HK-2 (cell line): ENCODE data around the gene HACD2.

Experiments used
- DNase-seq: peaks from one replicate; pipeline ENCODE4 v3.0.0-alpha.2; 2018; ENCODE audit not compliant: unreplicated experiment

HACD2 gene

GRCh38 chr3:123571264-123571972 lies 13.4 kb downstream of the HACD2 start:
- DNase-seq: no peak

- DNase-seq: no peak
Observed at GRCh38 chr3:123568875-123569274, 16.0 kb downstream of the HACD2 start.

- DNase-seq: no peak
Observed at GRCh38 chr3:123568034-123568433, 16.8 kb downstream of the HACD2 start.

- no peak for DNase-seq
Observed at GRCh38 chr3:123564056-123564455, 20.8 kb downstream of the HACD2 start.

GRCh38 chr3:123562547-123562946 lies 22.3 kb downstream of the HACD2 start:
- DNase-seq: no peak

GRCh38 chr3:123561188-123561587 lies 23.7 kb downstream of the HACD2 start:
- DNase-seq: no peak

- no peak for DNase-seq
Observed at GRCh38 chr3:123559040-123559861, 25.6 kb downstream of the HACD2 start.

- DNase-seq: no peak
Observed at GRCh38 chr3:123553536-123553935, 31.3 kb downstream of the HACD2 start.

- DNase-seq: no peak
Observed at GRCh38 chr3:123552768-123553167, 32.1 kb downstream of the HACD2 start.

- no peak for DNase-seq
Observed at GRCh38 chr3:123552095-123552714, 32.6 kb downstream of the HACD2 start.

GRCh38 chr3:123547881-123548519 lies 36.9 kb downstream of the HACD2 start:
- DNase-seq: no peak

GRCh38 chr3:123546133-123546755 lies 38.6 kb downstream of the HACD2 start:
- no peak for DNase-seq

GRCh38 chr3:123543950-123544349 lies 40.9 kb downstream of the HACD2 start:
- DNase-seq: no peak

- DNase-seq: no peak
Observed at GRCh38 chr3:123540285-123540684, 44.6 kb downstream of the HACD2 start.

GRCh38 chr3:123536153-123536895 lies 48.5 kb downstream of the HACD2 start:
- no peak for DNase-seq

GRCh38 chr3:123535580-123535979 lies 49.3 kb downstream of the HACD2 start:
- DNase-seq: peak; percentile 32

GRCh38 chr3:123534264-123534663 lies 50.6 kb downstream of the HACD2 start:
- no peak for DNase-seq

GRCh38 chr3:123533554-123534159 lies 51.2 kb downstream of the HACD2 start:
- no peak for DNase-seq

GRCh38 chr3:123528130-123528529 lies 56.7 kb downstream of the HACD2 start:
- no peak for DNase-seq

- no peak for DNase-seq
Observed at GRCh38 chr3:123527046-123527445, 57.8 kb downstream of the HACD2 start.

GRCh38 chr3:123526474-123526873 lies 58.4 kb downstream of the HACD2 start:
- no peak for DNase-seq
